Measurements from ENCODE around the gene KY. TPM values are rescaled to one million over a fixed set of nuclear protein-coding genes. Genes with fewer than 3 reads are reported as not detected.

Gene KY
- polyA plus RNA-seq, 1 donor from 2014 or later = 1.7 TPM

DNA sequence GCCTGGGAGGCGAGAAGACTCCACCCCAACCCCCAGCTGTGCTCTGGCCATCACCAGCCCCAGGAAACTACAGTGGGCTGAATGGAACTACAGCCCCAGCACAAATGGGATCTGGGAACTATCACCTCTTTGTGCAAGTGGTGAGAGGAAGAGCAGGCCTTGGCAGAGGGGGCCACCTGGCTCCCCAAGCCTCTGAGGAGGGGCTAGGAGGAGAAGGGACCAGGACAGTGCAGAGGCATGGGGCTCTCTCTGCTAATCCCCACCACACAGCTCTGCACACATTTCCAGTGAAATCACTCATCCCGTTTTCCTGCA lies 31.6 kb downstream of the KY start:
- no peak overlapping the region for H3K27ac ChIP-seq (ENCODE audit: low read length)
- H3K9me3 ChIP-seq (ENCODE audit: low read length) = no peaks in the 10 kb centered on the region
- no peaks in the 10 kb centered on the region for H3K9me2 ChIP-seq (ENCODE audit: insufficient read depth, low read length)
- no peak overlapping the region for H2AFZ ChIP-seq (ENCODE audit: low read depth, low read length)
- no peak for TF ChIP-seq SMC3 (conservative IDR thresholded peaks at IDR 0.05; ENCODE audit: poor library complexity)
- no peak for TF ChIP-seq REST (IDR thresholded peaks at IDR 0.05; ENCODE audit: borderline replicate concordance)
- TF ChIP-seq MXI1 (conservative IDR thresholded peaks at IDR 0.05; ENCODE audit: poor library complexity, severe bottlenecking) = no peak
- TF ChIP-seq RAD21 (conservative IDR thresholded peaks at IDR 0.05) = no peak
- no peak for TF ChIP-seq CTCF (IDR thresholded peaks at IDR 0.05; ENCODE audit: poor library complexity, severe bottlenecking)
- no peak for TF ChIP-seq EP300 (conservative IDR thresholded peaks at IDR 0.05; ENCODE audit: poor library complexity, severe bottlenecking)
- TF ChIP-seq TAF1 (IDR thresholded peaks at IDR 0.05; ENCODE audit: low read depth) = no peak
- no peak for TF ChIP-seq EZH2 (IDR thresholded peaks at IDR 0.05; ENCODE audit: borderline replicate concordance, insufficient read depth, low read length, poor library complexity, severe bottlenecking)
- no peak for TF ChIP-seq POLR2AphosphoS5 (IDR thresholded peaks at IDR 0.05)
- no peaks in the 10 kb centered on the region for H3K27me3 ChIP-seq (ENCODE audit: insufficient read depth, low read depth, low read length)
- H3K79me2 ChIP-seq (replicated peaks; ENCODE audit: insufficient read depth, low read length) = no peaks in the 10 kb centered on the region
- no peak overlapping the region for H3K9ac ChIP-seq (ENCODE audit: low read length)
- H4K20me1 ChIP-seq (ENCODE audit: insufficient read depth) = no peaks in the 10 kb centered on the region
- no peak overlapping the region for H3K4me2 ChIP-seq (ENCODE audit: low read length)
- H3F3A ChIP-seq (ENCODE audit: insufficient read depth, low read length, poor library complexity, severe bottlenecking) = no peaks in the 10 kb centered on the region
- H3K36me3 ChIP-seq (ENCODE audit: insufficient read depth, low read length) = no peaks in the 10 kb centered on the region
- H3K4me3 ChIP-seq (ENCODE audit: low read length) = no peak overlapping the region

DNA sequence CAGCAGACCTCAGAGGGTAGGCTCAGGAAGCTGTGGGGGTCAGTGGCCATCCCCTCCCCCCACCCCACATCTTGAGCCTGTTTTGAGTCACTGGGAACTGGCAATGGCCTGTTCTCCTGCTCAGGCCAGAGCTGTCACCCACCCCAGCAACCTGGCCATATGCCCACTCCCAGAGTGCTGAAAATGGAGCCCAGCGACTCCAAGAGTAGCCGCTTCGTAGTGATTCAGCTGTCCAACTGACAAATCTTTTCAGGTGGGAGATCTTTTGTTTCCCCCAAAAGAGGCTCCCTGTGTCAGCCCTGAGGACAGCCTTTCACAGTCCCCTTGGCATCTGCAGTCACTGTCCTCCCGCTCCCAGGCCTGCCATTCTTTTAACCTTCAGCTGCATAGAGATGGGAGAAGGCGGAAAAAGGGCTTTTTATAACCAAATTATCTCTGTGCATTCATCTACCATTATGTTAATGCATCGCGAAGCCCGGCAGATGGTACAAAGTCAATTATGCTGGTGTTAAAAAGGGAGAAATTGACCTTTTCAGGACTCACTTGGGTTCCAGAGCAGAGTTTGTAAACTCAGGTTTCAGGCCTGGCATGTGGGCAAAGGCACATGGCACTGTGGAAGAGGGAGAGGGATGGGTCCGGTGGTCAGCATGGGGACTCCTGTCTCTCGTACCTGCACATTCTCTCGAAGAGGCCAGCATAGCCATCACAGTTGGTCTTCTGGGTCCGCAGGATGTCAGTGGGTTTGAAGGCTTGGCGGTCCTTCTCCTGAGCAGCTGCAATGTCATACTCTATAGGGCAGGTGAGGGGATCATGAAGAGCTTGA lies 32.1 kb downstream of the KY start:
- H3K9me2 ChIP-seq (ENCODE audit: insufficient read depth, low read length) = no peaks in the 10 kb centered on the region
- H3F3A ChIP-seq (ENCODE audit: insufficient read depth, low read length, poor library complexity, severe bottlenecking) = no peaks in the 10 kb centered on the region
- H2AFZ ChIP-seq (ENCODE audit: low read depth, low read length) = no peak overlapping the region
- no peaks in the 10 kb centered on the region for H3K9me3 ChIP-seq (ENCODE audit: low read length)
- no peaks in the 10 kb centered on the region for H3K27me3 ChIP-seq (ENCODE audit: insufficient read depth, low read depth, low read length)
- no peaks in the 10 kb centered on the region for H4K20me1 ChIP-seq (ENCODE audit: insufficient read depth)
- no peak overlapping the region for H3K27ac ChIP-seq (ENCODE audit: low read length)
- no peaks in the 10 kb centered on the region for H3K36me3 ChIP-seq (ENCODE audit: insufficient read depth, low read length)
- no peak overlapping the region for H3K4me3 ChIP-seq (ENCODE audit: low read length)
- no peak overlapping the region for H3K4me2 ChIP-seq (ENCODE audit: low read length)
- TF ChIP-seq EP300 (conservative IDR thresholded peaks at IDR 0.05; ENCODE audit: poor library complexity, severe bottlenecking) = no peak
- no peak for TF ChIP-seq MXI1 (conservative IDR thresholded peaks at IDR 0.05; ENCODE audit: poor library complexity, severe bottlenecking)
- no peak for TF ChIP-seq RAD21 (conservative IDR thresholded peaks at IDR 0.05)
- H3K79me2 ChIP-seq (replicated peaks; ENCODE audit: insufficient read depth, low read length) = no peaks in the 10 kb centered on the region
- no peak overlapping the region for H3K9ac ChIP-seq (ENCODE audit: low read length)
